ENCODE results near the gene STAT5A. TPM values are rescaled to one million over a fixed set of nuclear protein-coding genes. Genes with fewer than 3 reads are reported as not detected.
"Not testable (repeated sequence)": the region's sequence is repeated elsewhere in the genome, so short reads cannot be mapped to it uniquely, and the experiment has no call there.

The STAT5A gene
- total RNA-seq (100 to 1,000 TPM in 4 of 9 donors, 10 to 100 TPM in 5; 12.0 to 169 (median 84.2) TPM), polyA plus RNA-seq (10 to 100 TPM; 22.6 to 51.4 (median 39.2) TPM)
- long read RNA-seq, donor 1, partial matches to known transcripts, result 0 of 1 reads
- long read RNA-seq, donor 1, other reads (novel, unspliced or antisense), result 0 of 1 reads
- long read RNA-seq, donor 2, partial matches to known transcripts, result 0 of 1 reads
- long read RNA-seq, donor 2, other reads (novel, unspliced or antisense), result 0 of 1 reads
- long read RNA-seq, donor 3, result 0 reads
- long read RNA-seq, donor 4, transcript STAT5A-211 (19 exons, 3,318 nt), result major isoform, 11 of 30 reads
- long read RNA-seq, donor 4, partial matches to known transcripts, result 15 of 30 reads
- long read RNA-seq, donor 4, other reads (novel, unspliced or antisense), result 3 of 30 reads
- long read RNA-seq, donor 5, full-length matches to known transcripts, result 181 of 252 reads
- long read RNA-seq, donor 5, partial matches to known transcripts, result 48 of 252 reads
- long read RNA-seq, donor 5, other reads (novel, unspliced or antisense), result 23 of 252 reads
- long read RNA-seq, donor 6, transcript STAT5A-211 (19 exons, 3,318 nt), result major isoform, 8 of 18 reads
- long read RNA-seq, donor 6, partial matches to known transcripts, result 5 of 18 reads
- long read RNA-seq, donor 6, other reads (novel, unspliced or antisense), result 5 of 18 reads
- long read RNA-seq, donor 7, result 0 reads
- long read RNA-seq, donor 8, partial matches to known transcripts, result 5 of 8 reads
- long read RNA-seq, donor 8, other reads (novel, unspliced or antisense), result 0 of 8 reads
- long read RNA-seq, donor 9, result 0 reads
- long read RNA-seq, donor 10, result 0 reads

DNA sequence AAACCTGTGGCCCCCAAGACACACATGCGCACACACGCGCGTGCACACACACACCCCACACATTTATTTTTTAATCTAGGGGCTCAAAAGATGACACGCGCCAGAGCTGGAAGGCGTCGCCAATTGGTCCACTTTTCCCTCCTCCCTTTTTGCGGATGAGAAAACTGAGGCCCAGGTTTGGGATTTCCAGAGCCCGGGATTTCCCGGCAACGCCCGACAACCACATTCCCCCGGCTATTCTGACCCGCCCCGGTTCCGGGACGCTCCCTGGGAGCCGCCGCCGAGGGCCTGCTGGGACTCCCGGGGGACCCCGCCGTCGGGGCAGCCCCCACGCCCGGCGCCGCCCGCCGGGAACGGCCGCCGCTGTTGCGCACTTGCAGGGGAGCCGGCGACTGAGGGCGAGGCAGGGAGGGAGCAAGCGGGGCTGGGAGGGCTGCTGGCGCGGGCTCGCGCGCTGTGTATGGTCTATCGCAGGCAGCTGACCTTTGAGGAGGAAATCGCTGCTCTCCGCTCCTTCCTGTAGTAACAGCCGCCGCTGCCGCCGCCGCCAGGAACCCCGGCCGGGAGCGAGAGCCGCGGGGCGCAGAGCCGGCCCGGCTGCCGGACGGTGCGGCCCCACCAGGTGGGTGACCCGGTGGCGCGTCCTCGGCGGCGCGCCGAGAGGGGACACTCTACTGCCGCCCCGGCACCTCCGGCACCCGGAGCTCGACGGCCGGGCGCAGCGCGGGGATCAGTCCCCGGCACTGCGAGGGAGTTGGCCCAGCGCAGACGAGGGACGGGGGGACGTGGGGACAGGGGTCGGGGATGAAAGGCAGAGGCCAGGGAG, at the start of gene STAT5A:
TSS of gene STAT5A (plus strand) at position 522 of the 826 bp plus-strand sequence. CDS start 914 bp downstream, outside the sequence.
- Histone ChIP-seq H3K27ac (peak within 1 kb of the TSS; percentile 65 to 96 (median 89)), H3K27me3 (no peaks in the 10 kb centered on the region), H3K9me3 (replicated peaks in 1 of 3) (no peaks in the 10 kb centered on the region), H3K4me3 (peak within 1 kb of the TSS in 3 of 4 donors; percentile 29 to 59 (median 44)), H3K36me3 (replicated peaks in 1 of 2) (peaks cover 0 to 20% of the 10 kb centered on the region in 2 donors), H3K4me1 (replicated peaks in 1 of 2) (peaks cover 32 to 40% of the 10 kb centered on the region in 2 donors)
- intact Hi-C loops (cut with DNase I), result no loop called here
- WGBS, 4 donors, result 4 to 13% (median 7%) methylated on average over 16 to 88 of the region's 88 CpGs
- DNase-seq, result peak; percentile 87 to 96 (median 94)
- TF ChIP-seq, protein P1, sequence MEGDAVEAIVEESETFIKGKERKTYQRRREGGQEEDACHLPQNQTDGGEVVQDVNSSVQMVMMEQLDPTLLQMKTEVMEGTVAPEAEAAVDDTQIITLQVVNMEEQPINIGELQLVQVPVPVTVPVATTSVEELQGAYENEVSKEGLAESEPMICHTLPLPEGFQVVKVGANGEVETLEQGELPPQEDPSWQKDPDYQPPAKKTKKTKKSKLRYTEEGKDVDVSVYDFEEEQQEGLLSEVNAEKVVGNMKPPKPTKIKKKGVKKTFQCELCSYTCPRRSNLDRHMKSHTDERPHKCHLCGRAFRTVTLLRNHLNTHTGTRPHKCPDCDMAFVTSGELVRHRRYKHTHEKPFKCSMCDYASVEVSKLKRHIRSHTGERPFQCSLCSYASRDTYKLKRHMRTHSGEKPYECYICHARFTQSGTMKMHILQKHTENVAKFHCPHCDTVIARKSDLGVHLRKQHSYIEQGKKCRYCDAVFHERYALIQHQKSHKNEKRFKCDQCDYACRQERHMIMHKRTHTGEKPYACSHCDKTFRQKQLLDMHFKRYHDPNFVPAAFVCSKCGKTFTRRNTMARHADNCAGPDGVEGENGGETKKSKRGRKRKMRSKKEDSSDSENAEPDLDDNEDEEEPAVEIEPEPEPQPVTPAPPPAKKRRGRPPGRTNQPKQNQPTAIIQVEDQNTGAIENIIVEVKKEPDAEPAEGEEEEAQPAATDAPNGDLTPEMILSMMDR (IDR thresholded peaks at IDR 0.05), result no peak
- TF ChIP-seq POLR2A (IDR thresholded peaks at IDR 0.05), result peak; percentile 82 to 93

DNA sequence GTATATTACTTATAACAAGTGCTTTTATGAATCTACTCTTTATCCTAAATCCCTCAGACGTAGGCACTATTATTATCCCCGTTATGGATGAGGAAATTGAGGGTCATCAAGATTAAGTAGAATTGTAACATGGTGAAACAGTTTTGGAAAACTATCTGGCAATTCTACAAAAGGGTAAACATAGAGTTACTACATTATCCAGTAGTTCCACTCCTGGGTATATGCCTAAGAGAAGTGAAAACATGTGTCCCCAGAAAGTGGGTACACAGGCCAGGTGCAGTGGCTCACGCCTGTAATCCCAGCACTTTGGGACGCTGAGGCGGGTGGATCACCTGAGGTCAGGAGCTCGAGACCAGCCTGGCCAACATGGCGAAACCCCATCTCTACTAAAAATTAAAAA, 48.7 kb upstream of the STAT5A start:
- WGBS, 4 donors, result 83 to 86% (median 84%) methylated on average over 7 of the region's 7 CpGs
- H3K9me3 ChIP-seq (replicated peaks in 1 of 3); DNase-seq; H3K36me3 ChIP-seq (replicated peaks in 1 of 2); H3K4me3 ChIP-seq; intact Hi-C loops (cut with DNase I); H3K27me3 ChIP-seq: not testable (repeated sequence)
- Histone ChIP-seq H3K4me1 (replicated peaks in 1 of 2) (peaks cover 6 to 36% of the 10 kb centered on the region in 2 donors), H3K27ac (peak overlapping the region in 1 of 5 donors; percentile 52)

DNA sequence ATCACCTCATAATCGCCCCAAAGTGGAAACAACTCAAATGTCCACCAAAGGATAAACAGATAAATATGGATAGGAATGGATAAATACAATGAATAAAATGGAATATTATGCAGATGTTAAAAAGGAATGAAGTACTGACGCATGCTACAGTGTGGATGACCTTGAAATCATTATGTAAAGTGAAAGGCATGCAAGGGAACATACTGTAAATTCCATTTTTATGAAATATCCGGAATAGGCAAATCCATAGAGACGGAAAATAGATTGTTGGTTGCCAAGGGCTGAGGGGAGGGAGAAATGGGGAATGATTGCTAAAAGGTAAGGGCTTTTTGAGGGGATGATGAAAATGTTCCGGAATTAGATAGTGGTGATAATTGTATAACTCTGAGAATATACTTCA, 48.1 kb upstream of the STAT5A start:
- DNase-seq, result no peak
- intact Hi-C loops (cut with DNase I), result no loop called here
- no peaks in the 10 kb centered on the region for H3K36me3 ChIP-seq (replicated peaks in 1 of 2)
- no peaks in the 10 kb centered on the region for H3K9me3 ChIP-seq (replicated peaks in 1 of 3)
- H3K4me1 ChIP-seq (replicated peaks in 1 of 2), result peaks cover 5 to 38% of the 10 kb centered on the region in 2 donors
- no peak overlapping the region for H3K4me3 ChIP-seq
- TF ChIP-seq POLR2A (IDR thresholded peaks at IDR 0.05), result no peak
- 62 to 75% (median 67%) methylated on average over 5 of the region's 5 CpGs for WGBS, 4 donors
- peak overlapping the region in 3 of 5 donors; percentile 20 to 52 (median 38) for H3K27ac ChIP-seq
- no peaks in the 10 kb centered on the region for H3K27me3 ChIP-seq

DNA sequence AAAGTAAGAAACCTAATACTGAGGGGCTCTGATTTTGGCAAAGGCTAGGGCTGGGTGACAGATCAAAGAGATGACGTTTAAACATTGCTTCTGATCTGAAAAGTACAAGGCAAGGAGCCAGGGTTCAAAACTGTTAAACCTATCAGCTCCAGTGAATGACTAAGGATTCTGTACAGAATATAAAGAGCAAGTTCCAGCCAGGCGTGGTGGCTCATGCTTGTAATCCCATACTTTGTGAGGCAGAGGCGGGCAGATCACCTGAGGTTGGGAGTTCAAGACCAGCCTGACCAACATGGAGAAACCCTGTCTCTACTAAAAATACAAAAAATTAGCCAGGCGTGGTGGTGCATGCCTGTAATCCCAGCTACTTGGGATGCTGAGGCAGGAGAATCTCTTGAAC, 47.4 kb upstream of the STAT5A start:
- H3K4me3 ChIP-seq; H3K36me3 ChIP-seq (replicated peaks in 1 of 2); intact Hi-C loops (cut with DNase I); H3K27me3 ChIP-seq; H3K9me3 ChIP-seq (replicated peaks in 1 of 3): not testable (repeated sequence)
- Histone ChIP-seq H3K4me1 (replicated peaks in 1 of 2) (peaks cover 5 to 39% of the 10 kb centered on the region in 2 donors), H3K27ac (peak overlapping the region in 2 of 5 donors; percentile 20 to 52)
- peak in 3 of 7 donors; percentile 40 to 52 (median 50) for DNase-seq
- 70 to 71% (median 70%) methylated on average over 4 of the region's 4 CpGs for WGBS, 4 donors

DNA sequence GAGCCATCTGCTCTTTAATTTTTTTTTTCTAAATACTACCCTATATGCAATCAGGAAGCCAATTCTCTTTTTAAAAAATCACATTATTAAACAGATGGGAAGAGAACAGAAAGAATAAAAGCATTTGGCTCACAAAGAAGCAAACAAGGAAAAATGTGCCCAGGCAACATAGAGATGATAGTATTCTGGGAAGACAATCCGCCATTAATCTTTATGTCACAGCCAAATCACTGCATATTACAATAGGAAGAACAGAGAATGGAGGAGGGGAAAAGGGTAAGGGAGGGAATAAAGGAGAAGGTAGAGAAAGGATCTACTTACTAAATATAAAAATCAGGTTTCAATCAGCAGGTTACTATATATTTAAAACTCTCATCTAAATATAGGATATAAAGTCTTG, 46.4 kb upstream of the STAT5A start:
- Histone ChIP-seq H3K27me3 (no peaks in the 10 kb centered on the region), H3K9me3 (replicated peaks in 1 of 3) (no peaks in the 10 kb centered on the region), H3K36me3 (replicated peaks in 1 of 2) (no peaks in the 10 kb centered on the region), H3K27ac (peak overlapping the region in 2 of 5 donors; percentile 11 to 20), H3K4me3 (no peak overlapping the region), H3K4me1 (replicated peaks in 1 of 2) (peaks cover 8 to 49% of the 10 kb centered on the region in 2 donors)
- TF ChIP-seq, protein P1 (IDR thresholded peaks at IDR 0.05), result no peak
- no peak for TF ChIP-seq POLR2A (IDR thresholded peaks at IDR 0.05)
- 84 to 93% (median 89%) methylated on average over 1 of the region's 1 CpG for WGBS, 4 donors
- no peak for DNase-seq
- intact Hi-C loops (cut with DNase I), result no loop called here
